K562 (cell line): Measurements from ENCODE around the gene PLXNA2. TPM values are rescaled to one million over a fixed set of nuclear protein-coding genes. Genes with fewer than 3 reads are reported as not detected.

ENCODE experiments used
- FIP1L1 ChIP-seq: fragments of 200-400 bp; formaldehyde crosslinking; IDR thresholded peaks from 2 replicates; pipeline ENCODE4 v1.6.1; 2018; ENCODE audit warnings: mild to moderate bottlenecking, low read depth, low read length; ENCODE audit not compliant: poor library complexity, severe bottlenecking
- FOSL1 ChIP-seq: fragments of 200-800 bp; sonication (Bioruptor generic); conservative IDR thresholded peaks from 2 replicates; pipeline ENCODE4 v1.6.1; 2016; ENCODE audit warnings: missing genetic modification characterization, missing compliant biosample characterization
- FOXK2 ChIP-seq, 2 experiments: fragments of 450-650 bp; IDR thresholded peaks in 1 of 2; conservative IDR thresholded peaks in 1 of 2; 2 replicates each; pipeline ENCODE4 v1.6.1; 2016; ENCODE audit warnings: low read depth in 2 of 2, mild to moderate bottlenecking in 1 of 2
- FUS ChIP-seq: fragments of 200-400 bp; formaldehyde crosslinking; optimal IDR thresholded peaks from 2 replicates; pipeline ENCODE3; 2017; ENCODE audit warnings: low read depth, low read length
- MTA1 ChIP-seq: fragments of 450-650 bp; IDR thresholded peaks from 2 replicates; pipeline ENCODE4 v1.6.1; 2017; ENCODE audit warnings: borderline replicate concordance
- NFIC ChIP-seq: fragments of 450-650 bp; IDR thresholded peaks from 2 replicates; pipeline ENCODE4 v1.6.1; 2017; ENCODE audit warnings: mild to moderate bottlenecking, inconsistent platforms
- TOE1 ChIP-seq, 2 experiments: fragments of 450-650 bp in 1 of 2; sonication (generic) in 1 of 2; formaldehyde crosslinking in 1 of 2; IDR thresholded peaks; 2 replicates each; pipeline versions ENCODE4 v1.7.1 to v1.8.0; 2016 to 2022; ENCODE audit warnings: borderline replicate concordance in 2 of 2, mild to moderate bottlenecking in 2 of 2, antibody characterized with exemption in 1 of 2, inconsistent platforms in 1 of 2, low read depth in 1 of 2, missing genetic modification reagents in 1 of 2, moderate library complexity in 1 of 2
- ZNF253 ChIP-seq: fragments of 250-450 bp; sonication (Bioruptor Pico); conservative IDR thresholded peaks from 2 replicates; pipeline ENCODE4 v1.6.1; 2021; ENCODE audit warnings: mild to moderate bottlenecking
- polyA plus RNA-seq, 8 experiments: library from polyadenylated mRNA; depleted of rRNA in 4 of 8; stranded (reverse) in 5 of 8; unstranded in 3 of 8; fragments of >200 nt; fragmentation: Nextera tagmentation in 2 of 8; fragmentation: Illumina TruSeq in 1 of 8; extraction: Ambion mirVana in 2 of 8; extraction: Trizol in 1 of 8; gene quantifications; 2 replicates each; pipeline versions ENCODE4 v1.2.1 to v1.2.3, GENCODE V29; 2011 to 2014; ENCODE audit warnings: inconsistent platforms in 1 of 8, missing spikeins in 1 of 8
- total RNA-seq, 7 experiments: library from RNA; depleted of rRNA in 6 of 7; stranded (reverse); fragments of >200 nt in 6 of 7; fragmentation: Illumina TruSeq in 2 of 7; extraction: Trizol in 2 of 7; gene quantifications; 2 replicates each; pipeline versions ENCODE4 v1.2.1 to v1.2.3, GENCODE V29; 2011 to 2021; ENCODE audit warnings: low replicate concordance in 1 of 7
- TF ChIP-seq, protein P1 (sequence below), 3 experiments: fragments of 200-800 bp in 1 of 3; fragments of 250-450 bp in 1 of 3; fragments of 450-650 bp in 1 of 3; sonication (Bioruptor Pico) in 1 of 3; sonication (Bioruptor generic) in 1 of 3; formaldehyde crosslinking in 1 of 3; IDR thresholded peaks; 2 replicates each; pipeline versions ENCODE4 v1.6.1 to v1.8.0; 2016 to 2022; ENCODE audit warnings: mild to moderate bottlenecking in 2 of 3, missing genetic modification characterization in 2 of 3, missing compliant biosample characterization in 1 of 3, moderate library complexity in 1 of 3
- TF ChIP-seq, protein P2 (sequence below), 2 experiments: fragments of 250-450 bp in 1 of 2; fragments of 450-650 bp in 1 of 2; sonication (Bioruptor Pico) in 1 of 2; IDR thresholded peaks; 2 replicates each; pipeline versions ENCODE4 v1.6.1 to v1.8.0; 2016 to 2021; ENCODE audit warnings: mild to moderate bottlenecking in 2 of 2, moderate library complexity in 2 of 2, missing compliant biosample characterization in 1 of 2, missing genetic modification characterization in 1 of 2

The PLXNA2 gene
- total and polyA plus RNA-seq, 9 of the 15 experiments (the other 6 are each of a cell fraction or from before 2014, with no cell fraction given): 0.01 to 1.3 (median 0.32) TPM

DNA sequence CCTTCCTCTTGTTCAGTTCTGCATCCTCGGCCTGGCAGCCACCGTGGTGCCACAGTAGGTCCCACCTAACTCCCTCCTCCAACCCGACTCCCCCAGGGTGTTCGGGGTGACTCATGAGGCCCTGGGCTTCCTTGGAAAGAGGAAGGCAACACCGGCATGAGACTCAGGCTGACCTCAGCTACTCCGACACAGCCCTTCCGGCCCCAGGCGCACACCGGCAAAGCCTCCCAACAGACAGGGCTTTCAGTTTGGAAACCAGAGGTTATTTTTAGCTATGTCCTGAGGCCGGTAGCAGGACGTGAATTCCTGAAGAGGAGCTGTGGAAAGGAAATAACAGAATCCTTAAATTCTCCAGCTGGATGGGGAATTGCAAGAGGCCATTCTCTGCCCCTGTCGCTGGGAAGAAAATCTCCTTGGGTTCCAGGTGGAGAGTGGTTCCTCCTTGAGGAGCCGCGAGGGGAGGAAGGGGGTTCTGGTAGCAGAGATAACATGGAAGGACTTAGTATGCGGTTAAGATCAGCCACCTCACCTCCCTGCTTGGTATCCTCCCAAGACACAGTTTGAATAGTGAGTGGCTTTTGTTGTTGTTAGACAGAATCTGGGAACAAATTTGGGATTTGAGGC is 24.4 kb downstream of the PLXNA2 start (continued):
- TF ChIP-seq, protein P1, sequence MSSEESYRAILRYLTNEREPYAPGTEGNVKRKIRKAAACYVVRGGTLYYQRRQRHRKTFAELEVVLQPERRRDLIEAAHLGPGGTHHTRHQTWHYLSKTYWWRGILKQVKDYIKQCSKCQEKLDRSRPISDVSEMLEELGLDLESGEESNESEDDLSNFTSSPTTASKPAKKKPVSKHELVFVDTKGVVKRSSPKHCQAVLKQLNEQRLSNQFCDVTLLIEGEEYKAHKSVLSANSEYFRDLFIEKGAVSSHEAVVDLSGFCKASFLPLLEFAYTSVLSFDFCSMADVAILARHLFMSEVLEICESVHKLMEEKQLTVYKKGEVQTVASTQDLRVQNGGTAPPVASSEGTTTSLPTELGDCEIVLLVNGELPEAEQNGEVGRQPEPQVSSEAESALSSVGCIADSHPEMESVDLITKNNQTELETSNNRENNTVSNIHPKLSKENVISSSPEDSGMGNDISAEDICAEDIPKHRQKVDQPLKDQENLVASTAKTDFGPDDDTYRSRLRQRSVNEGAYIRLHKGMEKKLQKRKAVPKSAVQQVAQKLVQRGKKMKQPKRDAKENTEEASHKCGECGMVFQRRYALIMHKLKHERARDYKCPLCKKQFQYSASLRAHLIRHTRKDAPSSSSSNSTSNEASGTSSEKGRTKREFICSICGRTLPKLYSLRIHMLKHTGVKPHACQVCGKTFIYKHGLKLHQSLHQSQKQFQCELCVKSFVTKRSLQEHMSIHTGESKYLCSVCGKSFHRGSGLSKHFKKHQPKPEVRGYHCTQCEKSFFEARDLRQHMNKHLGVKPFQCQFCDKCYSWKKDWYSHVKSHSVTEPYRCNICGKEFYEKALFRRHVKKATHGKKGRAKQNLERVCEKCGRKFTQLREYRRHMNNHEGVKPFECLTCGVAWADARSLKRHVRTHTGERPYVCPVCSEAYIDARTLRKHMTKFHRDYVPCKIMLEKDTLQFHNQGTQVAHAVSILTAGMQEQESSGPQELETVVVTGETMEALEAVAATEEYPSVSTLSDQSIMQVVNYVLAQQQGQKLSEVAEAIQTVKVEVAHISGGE (CRISPR knock-in tag; IDR thresholded peaks at IDR 0.05): peak in 1 of 3 experiments; percentile 91; a peak in 2 of 6 replicates
- TF ChIP-seq NFIC (peak; percentile 71), FIP1L1 (no peak), ZNF253 (no peak), MTA1 (peak; percentile 62; the same call in 1 of the 2 replicates), FOSL1 (tag) (peak; percentile 95), FOXK2 (conservative IDR thresholded peaks at IDR 0.05 in 1 of 2, IDR thresholded peaks at IDR 0.05 in 1 of 2; ENCODE audit: low read depth in 2 of 2) (peak; percentile 26 to 67; a peak in 3 of 4 replicates), TOE1 (IDR thresholded peaks at IDR 0.05; ENCODE audit: borderline replicate concordance) (peak; percentile 69; the same call in 1 of the 2 replicates), TOE1 (CRISPR knock-in tag; IDR thresholded peaks at IDR 0.05; ENCODE audit: borderline replicate concordance, low read depth) (no peak), FUS (no peak)
- TF ChIP-seq, protein P2, sequence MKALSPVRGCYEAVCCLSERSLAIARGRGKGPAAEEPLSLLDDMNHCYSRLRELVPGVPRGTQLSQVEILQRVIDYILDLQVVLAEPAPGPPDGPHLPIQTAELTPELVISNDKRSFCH (CRISPR knock-in tag; IDR thresholded peaks at IDR 0.05): no peak
- TF ChIP-seq, protein P2 (tag; IDR thresholded peaks at IDR 0.05): peak; percentile 37
